ENCODE measurements around the gene CNOT8. TPM values are rescaled to one million over a fixed set of nuclear protein-coding genes. Genes with fewer than 3 reads are reported as not detected.

Gene CNOT8
- total and polyA plus RNA-seq, 9 of the 15 experiments (the other 6 are each of a cell fraction or from before 2014, with no cell fraction given): 15.2 to 68.9 (median 52.1) TPM

- no peak for TF ChIP-seq ZBTB5 (IDR thresholded peaks at IDR 0.05)
- TF ChIP-seq RBM17 (IDR thresholded peaks at IDR 0.05; ENCODE audit: borderline replicate concordance, low read depth, low read length): no peak
- TF ChIP-seq, protein P1, sequence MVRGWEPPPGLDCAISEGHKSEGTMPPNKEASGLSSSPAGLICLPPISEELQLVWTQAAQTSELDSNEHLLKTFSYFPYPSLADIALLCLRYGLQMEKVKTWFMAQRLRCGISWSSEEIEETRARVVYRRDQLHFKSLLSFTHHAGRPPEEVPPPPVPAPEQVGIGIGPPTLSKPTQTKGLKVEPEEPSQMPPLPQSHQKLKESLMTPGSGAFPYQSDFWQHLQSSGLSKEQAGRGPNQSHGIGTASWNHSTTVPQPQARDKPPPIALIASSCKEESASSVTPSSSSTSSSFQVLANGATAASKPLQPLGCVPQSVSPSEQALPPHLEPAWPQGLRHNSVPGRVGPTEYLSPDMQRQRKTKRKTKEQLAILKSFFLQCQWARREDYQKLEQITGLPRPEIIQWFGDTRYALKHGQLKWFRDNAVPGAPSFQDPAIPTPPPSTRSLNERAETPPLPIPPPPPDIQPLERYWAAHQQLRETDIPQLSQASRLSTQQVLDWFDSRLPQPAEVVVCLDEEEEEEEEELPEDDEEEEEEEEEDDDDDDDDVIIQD (CRISPR knock-in tag; IDR thresholded peaks at IDR 0.05): 0 out of 2 replicates have a peak, but pooled peaks have one; percentile 44
- no peak for TF ChIP-seq ZNF512 (tag; IDR thresholded peaks at IDR 0.05)
- TF ChIP-seq ZNF347 (CRISPR knock-in tag; IDR thresholded peaks at IDR 0.05; ENCODE audit: low read depth): no peak
- TF ChIP-seq CBX2 (IDR thresholded peaks at IDR 0.05; ENCODE audit: insufficient read depth, low read length, poor library complexity, severe bottlenecking): no peak
- TF ChIP-seq KAT8 (IDR thresholded peaks at IDR 0.05; ENCODE audit: low read depth): no peak
- no peak for TF ChIP-seq NELFE (IDR thresholded peaks at IDR 0.05; ENCODE audit: insufficient read depth, insufficient read length)
- no peak for TF ChIP-seq ZMIZ1 (IDR thresholded peaks at IDR 0.05; ENCODE audit: low read depth in 2 of 2, low read length in 2 of 2)
- no peak for TF ChIP-seq ESRRB (CRISPR knock-in tag; IDR thresholded peaks at IDR 0.05; ENCODE audit: borderline replicate concordance)
- TF ChIP-seq PHB2 (IDR thresholded peaks at IDR 0.05; ENCODE audit: low read depth): no peak
- no peak for TF ChIP-seq BCOR (IDR thresholded peaks at IDR 0.05)
- peak; percentile 53; the same call in 1 of the 2 replicates for TF ChIP-seq ETV5 (CRISPR knock-in tag; IDR thresholded peaks at IDR 0.05; ENCODE audit: low read depth)
- no peak for TF ChIP-seq NFIX (CRISPR knock-in tag; IDR thresholded peaks at IDR 0.05; ENCODE audit: low read depth)
- no peak for TF ChIP-seq PHF21A (IDR thresholded peaks at IDR 0.05; ENCODE audit: borderline replicate concordance, low read depth)
- peak; percentile 17; the same call in 1 of the 2 replicates for TF ChIP-seq DMBX1 (CRISPR knock-in tag; IDR thresholded peaks at IDR 0.05; ENCODE audit: borderline replicate concordance)
- 0 out of 2 replicates have a peak, but pooled peaks have one; percentile 28 for TF ChIP-seq ZNF583 (CRISPR knock-in tag; IDR thresholded peaks at IDR 0.05)
- no peak for TF ChIP-seq TEAD1 (CRISPR knock-in tag; IDR thresholded peaks at IDR 0.05)
- no peak for TF ChIP-seq RFX5 (IDR thresholded peaks at IDR 0.05; ENCODE audit: low read depth, low read length)
- TF ChIP-seq SUPT5H (IDR thresholded peaks at IDR 0.05): peak; percentile 96
These were observed at the start of gene CNOT8 (continued) for GRCh38 chr5:154858297-154858971.
